ENCODE results near the gene UGT2B10.
"Not testable (repeated sequence)": the region's sequence is repeated elsewhere in the genome, so short reads cannot be mapped to it uniquely, and the experiment has no call there.

The UGT2B10 gene

DNA sequence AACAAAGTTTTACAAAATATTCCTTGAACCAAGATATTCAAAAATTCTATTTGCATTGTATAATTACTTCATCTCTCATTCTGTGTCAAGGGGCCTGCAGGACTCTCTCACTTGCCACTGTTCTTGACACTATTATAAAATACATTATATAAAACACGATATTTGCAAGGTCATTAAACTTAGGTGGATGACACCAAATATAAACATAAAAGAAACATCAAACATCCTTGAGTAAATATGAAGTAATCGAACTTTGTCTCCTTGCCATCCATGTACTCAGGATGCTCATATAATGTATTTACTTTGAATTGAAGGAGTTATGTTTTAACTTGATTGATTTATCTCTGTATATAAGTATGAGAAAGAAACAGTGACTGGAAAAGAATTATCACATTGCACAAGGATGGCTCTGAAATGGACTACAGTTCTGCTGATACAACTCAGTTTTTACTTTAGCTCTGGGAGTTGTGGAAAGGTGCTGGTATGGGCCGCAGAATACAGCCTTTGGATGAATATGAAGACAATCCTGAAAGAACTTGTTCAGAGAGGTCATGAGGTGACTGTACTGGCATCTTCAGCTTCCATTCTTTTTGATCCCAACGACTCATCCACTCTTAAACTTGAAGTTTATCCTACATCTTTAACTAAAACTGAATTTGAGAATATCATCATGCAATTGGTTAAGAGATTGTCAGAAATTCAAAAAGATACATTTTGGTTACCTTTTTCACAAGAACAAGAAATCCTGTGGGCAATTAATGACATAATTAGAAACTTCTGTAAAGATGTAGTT, at the start of gene UGT2B10:
TSS of gene UGT2B10 (plus strand) at position 378 of the 793 bp plus-strand sequence. CDS start at position 404, 26 bp downstream.
- not testable (repeated sequence) for H3K27me3 ChIP-seq (ENCODE audit: low read depth, low read length); H3K4me3 ChIP-seq (ENCODE audit: low read length); H3K36me3 ChIP-seq (replicated peaks; ENCODE audit: low read depth, low read length); H3K9ac ChIP-seq (ENCODE audit: low read length); H4K20me1 ChIP-seq (ENCODE audit: insufficient read depth, low read length); H3K79me2 ChIP-seq (ENCODE audit: low read length); H2AFZ ChIP-seq (ENCODE audit: low read depth, low read length); H3K27ac ChIP-seq (ENCODE audit: low read length); H3K4me2 ChIP-seq (ENCODE audit: low read length); H3K4me1 ChIP-seq (ENCODE audit: low read length); H3K9me3 ChIP-seq (ENCODE audit: insufficient read depth, low read length)

DNA sequence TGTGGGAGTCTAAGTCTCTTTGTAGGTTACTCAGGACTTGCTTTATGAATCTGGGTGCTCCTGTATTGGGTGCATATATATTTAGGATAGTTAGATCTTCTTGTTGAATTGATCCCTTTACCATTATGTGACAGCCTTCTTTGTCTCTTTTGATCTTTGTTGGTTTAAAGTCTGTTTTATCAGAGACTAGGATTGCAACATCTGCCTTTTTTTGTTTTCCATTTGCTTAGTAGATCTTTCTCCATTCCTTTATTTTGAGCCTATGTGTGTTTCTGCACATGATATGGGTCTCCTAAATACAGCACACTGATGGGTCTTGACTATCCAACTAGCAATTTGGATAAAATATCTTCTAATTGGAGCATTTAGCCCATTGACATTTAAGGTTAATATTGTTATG, 44.0 kb upstream of the UGT2B10 start:
- not testable (repeated sequence) for H2AFZ ChIP-seq (ENCODE audit: low read depth, low read length); H3K4me2 ChIP-seq (ENCODE audit: low read length); H3K9me3 ChIP-seq (ENCODE audit: insufficient read depth, low read length); H3K36me3 ChIP-seq (replicated peaks; ENCODE audit: low read depth, low read length); H3K4me1 ChIP-seq (ENCODE audit: low read length); H3K27me3 ChIP-seq (ENCODE audit: low read depth, low read length); H3K9ac ChIP-seq (ENCODE audit: low read length); H3K79me2 ChIP-seq (ENCODE audit: low read length); H3K27ac ChIP-seq (ENCODE audit: low read length); H4K20me1 ChIP-seq (ENCODE audit: insufficient read depth, low read length); H3K4me3 ChIP-seq (ENCODE audit: low read length)

DNA sequence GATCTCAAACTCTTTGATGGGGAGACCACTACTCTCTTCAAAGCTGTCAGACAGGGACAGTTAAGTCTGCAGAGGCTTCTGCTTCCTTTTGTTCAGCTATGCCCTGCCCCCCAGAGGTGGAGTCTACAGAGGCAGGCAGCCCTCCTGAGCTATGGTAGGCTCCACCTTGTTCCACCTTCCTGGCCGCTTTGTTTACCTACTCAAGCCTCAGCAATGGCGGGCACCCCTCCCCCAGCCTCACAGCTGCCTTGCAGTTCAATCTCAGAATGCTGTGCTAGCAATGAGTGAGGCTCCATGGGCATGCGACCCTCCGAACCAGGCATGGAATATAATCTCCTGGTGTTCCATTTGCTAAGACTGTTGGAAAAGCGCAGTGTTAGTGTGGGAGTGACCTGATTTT, 42.1 kb upstream of the UGT2B10 start:
- H3K4me3 ChIP-seq (ENCODE audit: low read length) = no peak overlapping the region
- no peak overlapping the region for H3K9ac ChIP-seq (ENCODE audit: low read length)
- no peaks in the 10 kb centered on the region for H3K27me3 ChIP-seq (ENCODE audit: low read depth, low read length)
- H3K9me3 ChIP-seq (ENCODE audit: insufficient read depth, low read length) = no peaks in the 10 kb centered on the region
- H2AFZ ChIP-seq (ENCODE audit: low read depth, low read length) = no peak overlapping the region
- no peak for TF ChIP-seq EZH2phosphoT487 (IDR thresholded peaks at IDR 0.05; ENCODE audit: low read depth)
- TF ChIP-seq, protein P1, sequence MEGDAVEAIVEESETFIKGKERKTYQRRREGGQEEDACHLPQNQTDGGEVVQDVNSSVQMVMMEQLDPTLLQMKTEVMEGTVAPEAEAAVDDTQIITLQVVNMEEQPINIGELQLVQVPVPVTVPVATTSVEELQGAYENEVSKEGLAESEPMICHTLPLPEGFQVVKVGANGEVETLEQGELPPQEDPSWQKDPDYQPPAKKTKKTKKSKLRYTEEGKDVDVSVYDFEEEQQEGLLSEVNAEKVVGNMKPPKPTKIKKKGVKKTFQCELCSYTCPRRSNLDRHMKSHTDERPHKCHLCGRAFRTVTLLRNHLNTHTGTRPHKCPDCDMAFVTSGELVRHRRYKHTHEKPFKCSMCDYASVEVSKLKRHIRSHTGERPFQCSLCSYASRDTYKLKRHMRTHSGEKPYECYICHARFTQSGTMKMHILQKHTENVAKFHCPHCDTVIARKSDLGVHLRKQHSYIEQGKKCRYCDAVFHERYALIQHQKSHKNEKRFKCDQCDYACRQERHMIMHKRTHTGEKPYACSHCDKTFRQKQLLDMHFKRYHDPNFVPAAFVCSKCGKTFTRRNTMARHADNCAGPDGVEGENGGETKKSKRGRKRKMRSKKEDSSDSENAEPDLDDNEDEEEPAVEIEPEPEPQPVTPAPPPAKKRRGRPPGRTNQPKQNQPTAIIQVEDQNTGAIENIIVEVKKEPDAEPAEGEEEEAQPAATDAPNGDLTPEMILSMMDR (IDR thresholded peaks at IDR 0.05; ENCODE audit: low read depth, low read length) = no peak
- no peaks in the 10 kb centered on the region for H3K79me2 ChIP-seq (ENCODE audit: low read length)
- no peak overlapping the region for H3K4me2 ChIP-seq (ENCODE audit: low read length)
- no peak overlapping the region for H3K27ac ChIP-seq (ENCODE audit: low read length)
- H4K20me1 ChIP-seq (ENCODE audit: insufficient read depth, low read length) = no peaks in the 10 kb centered on the region
- no peaks in the 10 kb centered on the region for H3K36me3 ChIP-seq (replicated peaks; ENCODE audit: low read depth, low read length)
- H3K4me1 ChIP-seq (ENCODE audit: low read length) = no peaks in the 10 kb centered on the region

DNA sequence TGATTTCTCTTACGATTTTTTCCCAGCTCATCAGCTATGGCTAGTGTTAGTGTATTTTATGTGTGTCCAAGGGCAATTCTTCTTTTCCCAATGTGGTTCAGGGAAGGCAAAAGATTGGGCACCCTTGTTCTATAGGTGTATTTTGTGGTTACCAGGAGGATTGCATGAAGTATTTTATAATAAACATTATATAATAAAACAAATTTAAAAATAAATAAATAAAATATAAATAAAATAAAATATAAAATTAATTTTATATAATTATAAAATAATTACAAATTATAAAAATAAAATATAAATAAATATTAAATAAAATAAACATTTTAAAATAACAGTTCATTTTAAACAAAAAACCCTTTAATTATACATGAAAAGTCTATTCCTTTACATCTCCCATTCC, 35.6 kb upstream of the UGT2B10 start:
- H3K4me1 ChIP-seq (ENCODE audit: low read length) = peaks cover 3% of the 10 kb centered on the region; the same call in 1 of the 2 replicates
- no peaks in the 10 kb centered on the region for H3K79me2 ChIP-seq (ENCODE audit: low read length)
- no peak overlapping the region for H3K4me2 ChIP-seq (ENCODE audit: low read length)
- H4K20me1 ChIP-seq (ENCODE audit: insufficient read depth, low read length) = no peaks in the 10 kb centered on the region
- H2AFZ ChIP-seq (ENCODE audit: low read depth, low read length) = no peak overlapping the region
- H3K4me3 ChIP-seq (ENCODE audit: low read length) = no peak overlapping the region
- TF ChIP-seq, protein P1 (IDR thresholded peaks at IDR 0.05; ENCODE audit: low read depth, low read length) = no peak
- TF ChIP-seq EZH2phosphoT487 (IDR thresholded peaks at IDR 0.05; ENCODE audit: low read depth) = no peak
- peaks cover 14% of the 10 kb centered on the region; the same call in 1 of the 2 replicates for H3K9me3 ChIP-seq (ENCODE audit: insufficient read depth, low read length)
- H3K36me3 ChIP-seq (replicated peaks; ENCODE audit: low read depth, low read length) = no peaks in the 10 kb centered on the region
- no peak overlapping the region for H3K9ac ChIP-seq (ENCODE audit: low read length)
- H3K27me3 ChIP-seq (ENCODE audit: low read depth, low read length) = no peaks in the 10 kb centered on the region
- no peak overlapping the region for H3K27ac ChIP-seq (ENCODE audit: low read length)

DNA sequence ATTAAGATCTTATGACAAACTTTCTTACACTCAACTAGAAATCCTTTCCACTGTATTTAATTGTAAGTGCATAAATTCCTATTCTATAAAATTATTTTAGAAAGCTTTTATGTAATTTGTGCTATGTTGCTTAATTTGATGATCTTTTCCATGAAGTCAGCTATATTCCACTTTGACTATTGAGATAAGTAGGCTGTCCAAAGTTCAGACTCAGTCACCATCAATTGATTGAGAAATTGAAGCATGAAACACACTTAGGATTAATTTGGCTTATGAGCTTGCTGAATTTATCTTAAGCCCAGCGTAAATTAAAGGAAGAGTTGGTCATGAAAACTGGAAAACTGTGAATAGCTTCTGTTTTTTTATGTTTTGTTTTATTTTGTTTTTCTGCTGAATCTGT, 18.7 kb upstream of the UGT2B10 start:
- no peaks in the 10 kb centered on the region for H3K4me1 ChIP-seq (ENCODE audit: low read length)
- H3K36me3 ChIP-seq (replicated peaks; ENCODE audit: low read depth, low read length) = no peaks in the 10 kb centered on the region
- H3K79me2 ChIP-seq (ENCODE audit: low read length) = no peaks in the 10 kb centered on the region
- H3K27me3 ChIP-seq (ENCODE audit: low read depth, low read length) = no peaks in the 10 kb centered on the region
- H4K20me1 ChIP-seq (ENCODE audit: insufficient read depth, low read length) = no peaks in the 10 kb centered on the region
- H3K9ac ChIP-seq (ENCODE audit: low read length) = no peak overlapping the region
- no peak overlapping the region for H3K4me2 ChIP-seq (ENCODE audit: low read length)
- no peak overlapping the region for H3K4me3 ChIP-seq (ENCODE audit: low read length)
- no peak overlapping the region for H2AFZ ChIP-seq (ENCODE audit: low read depth, low read length)
- no peaks in the 10 kb centered on the region for H3K9me3 ChIP-seq (ENCODE audit: insufficient read depth, low read length)
- no peak overlapping the region for H3K27ac ChIP-seq (ENCODE audit: low read length)
- TF ChIP-seq, protein P1 (IDR thresholded peaks at IDR 0.05; ENCODE audit: low read depth, low read length) = no peak
- no peak for TF ChIP-seq EZH2phosphoT487 (IDR thresholded peaks at IDR 0.05; ENCODE audit: low read depth)
